ENCODE measurements around the gene CD151. TPM values are rescaled to one million over a fixed set of nuclear protein-coding genes. Genes with fewer than 3 reads are reported as not detected.
A peak's percentile ranks its signal among the peaks of the same experiment; 100 is the strongest.

CD151 gene
- 100 to 1,000 TPM; 113 to 161 (median 135) TPM for polyA plus RNA-seq (ENCODE audit: insufficient read length in 10 of 10)
- long read RNA-seq, donor 1, transcript CD151-203 (8 exons, 1,486 nt) = major isoform, 29 of 100 reads
- long read RNA-seq, donor 1, transcript CD151-202 (9 exons, 1,658 nt) = minor isoform, 28 of 100 reads
- long read RNA-seq, donor 1, partial matches to known transcripts = 36 of 100 reads
- long read RNA-seq, donor 1, other reads (novel, unspliced or antisense) = 5 of 100 reads
- long read RNA-seq, donor 2, transcript CD151-201 (9 exons, 1,545 nt) = minor isoform, 5 of 55 reads
- long read RNA-seq, donor 2, transcript CD151-203 (8 exons, 1,486 nt) = minor isoform, 22 of 55 reads
- long read RNA-seq, donor 2, transcript CD151-202 (9 exons, 1,658 nt) = major isoform, 27 of 55 reads
- long read RNA-seq, donor 2, partial matches to known transcripts = 0 of 55 reads
- long read RNA-seq, donor 2, other reads (novel, unspliced or antisense) = 0 of 55 reads
- long read RNA-seq, donor 3, partial matches to known transcripts = 0 of 1 reads
- long read RNA-seq, donor 3, other reads (novel, unspliced or antisense) = 0 of 1 reads
- long read RNA-seq, donor 4, transcript CD151-202 (9 exons, 1,658 nt) = minor isoform, 14 of 65 reads
- long read RNA-seq, donor 4, transcript CD151-203 (8 exons, 1,486 nt) = major isoform, 18 of 65 reads
- long read RNA-seq, donor 4, partial matches to known transcripts = 29 of 65 reads
- long read RNA-seq, donor 4, other reads (novel, unspliced or antisense) = 0 of 65 reads
- long read RNA-seq, donor 5, transcript CD151-203 (8 exons, 1,486 nt) = major isoform, 34 of 140 reads
- long read RNA-seq, donor 5, transcript CD151-202 (9 exons, 1,658 nt) = minor isoform, 32 of 140 reads
- long read RNA-seq, donor 5, partial matches to known transcripts = 58 of 140 reads
- long read RNA-seq, donor 5, other reads (novel, unspliced or antisense) = 8 of 140 reads
- long read RNA-seq, donor 6, transcript CD151-203 (8 exons, 1,486 nt) = minor isoform, 28 of 90 reads
- long read RNA-seq, donor 6, transcript CD151-202 (9 exons, 1,658 nt) = major isoform, 30 of 90 reads
- long read RNA-seq, donor 6, partial matches to known transcripts = 22 of 90 reads
- long read RNA-seq, donor 6, other reads (novel, unspliced or antisense) = 5 of 90 reads
- long read RNA-seq, donor 7, transcript CD151-202 (9 exons, 1,658 nt) = minor isoform, 12 of 260 reads
- long read RNA-seq, donor 7, transcript CD151-203 (8 exons, 1,486 nt) = major isoform, 19 of 260 reads
- long read RNA-seq, donor 7, partial matches to known transcripts = 17 of 260 reads
- long read RNA-seq, donor 7, other reads (novel, unspliced or antisense) = 209 of 260 reads
- long read RNA-seq, donor 8, transcript CD151-202 (9 exons, 1,658 nt) = minor isoform, 8 of 47 reads
- long read RNA-seq, donor 8, transcript CD151-203 (8 exons, 1,486 nt) = major isoform, 19 of 47 reads
- long read RNA-seq, donor 8, partial matches to known transcripts = 9 of 47 reads
- long read RNA-seq, donor 8, other reads (novel, unspliced or antisense) = 6 of 47 reads
- long read RNA-seq, donor 9, transcript CD151-203 (8 exons, 1,486 nt) = major isoform, 5 of 11 reads
- long read RNA-seq, donor 9, transcript CD151-202 (9 exons, 1,658 nt) = major isoform, 5 of 11 reads
- long read RNA-seq, donor 9, partial matches to known transcripts = 0 of 11 reads
- long read RNA-seq, donor 9, other reads (novel, unspliced or antisense) = 0 of 11 reads

GRCh38 chr11:832529-833113, at the start of gene CD151:
TSS of gene CD151 (plus strand) at chr11:832952. CDS start at chr11:836070, 3,118 bp downstream.
- peak in 1 of 3 donors; percentile 82 for DNase-seq

GRCh38 chr11:783581-784015, 49.2 kb upstream of the CD151 start:
- peak; percentile 72 to 88 (median 76) for DNase-seq

DNA sequence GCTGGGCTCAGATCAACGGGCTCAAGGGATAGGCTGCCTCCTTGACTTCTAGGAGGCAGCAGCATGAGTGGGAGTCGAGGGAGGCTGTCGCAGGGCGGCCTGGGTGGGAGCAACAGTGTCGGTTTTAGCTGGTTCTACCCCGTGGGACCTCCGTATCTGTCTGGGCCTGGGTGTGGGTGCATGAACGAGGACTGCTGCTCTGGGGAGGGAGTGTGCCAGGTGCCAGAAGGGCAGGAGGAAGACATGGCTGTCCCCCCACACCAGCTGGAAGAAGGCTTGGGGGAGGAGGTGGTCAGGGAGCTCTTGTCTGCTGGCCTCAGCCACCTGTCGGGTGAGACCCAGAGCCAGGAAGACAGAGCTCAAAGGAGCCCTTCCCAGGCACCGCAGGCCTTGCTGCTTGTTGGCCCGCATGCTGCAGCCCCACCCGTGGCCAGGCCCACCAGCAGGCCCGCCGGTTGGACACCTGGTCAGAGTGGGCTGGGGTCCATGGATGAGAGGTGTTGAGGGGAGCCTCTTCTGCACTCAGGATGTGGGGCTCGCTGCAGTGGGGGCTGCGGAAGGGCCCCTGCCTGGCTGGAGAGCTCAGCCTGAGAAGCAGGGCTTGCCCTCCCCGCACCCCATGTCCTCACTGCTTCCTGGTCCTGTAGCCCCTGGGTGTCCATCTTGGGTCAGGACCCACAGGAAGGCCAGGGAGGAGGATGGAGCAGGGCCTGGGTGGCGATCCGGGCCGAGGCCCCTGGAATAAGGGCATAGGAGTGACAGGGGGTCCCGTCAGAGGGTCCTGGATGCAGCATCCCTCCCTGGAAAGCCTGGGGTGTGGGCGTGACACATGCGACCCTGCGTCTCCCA, 46.3 kb upstream of the CD151 start:
- DNase-seq = no peak

- no peak for DNase-seq
Measured at GRCh38 chr11:787084-787675, 45.6 kb upstream of the CD151 start.

DNA sequence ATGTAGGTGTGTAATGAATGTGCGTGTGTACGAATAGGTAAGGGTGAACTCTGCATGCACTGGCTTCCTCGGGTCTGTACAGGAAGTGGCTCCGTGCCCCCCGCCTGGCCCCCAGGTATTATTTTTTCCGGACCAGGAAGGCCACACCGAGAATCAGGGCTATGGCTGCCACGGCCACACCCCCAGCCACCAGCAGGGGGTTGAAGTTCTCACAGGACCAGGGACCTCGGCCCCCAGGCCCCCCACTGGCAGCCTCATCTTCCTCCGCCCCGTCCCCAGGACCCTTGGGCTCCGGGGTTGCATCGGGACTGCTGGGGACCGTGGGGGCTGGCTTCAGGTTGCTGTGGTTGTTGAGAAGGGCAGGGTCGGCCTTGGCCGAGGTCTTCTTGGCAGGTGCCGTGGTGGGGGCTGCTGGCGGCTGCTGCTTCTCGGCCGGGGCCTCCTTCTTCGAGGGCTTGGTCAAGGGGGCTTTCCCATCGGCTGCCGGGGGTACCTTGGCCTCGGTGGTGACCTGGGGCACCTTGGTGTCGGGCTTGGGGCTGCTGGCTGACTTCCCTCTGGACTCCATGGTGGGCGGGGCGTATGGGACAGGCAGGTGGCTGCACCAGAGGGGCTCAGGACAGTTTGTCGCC, 44.6 kb upstream of the CD151 start:
- no peak for DNase-seq

- no peak for DNase-seq
Measured at GRCh38 chr11:788953-789940, 43.5 kb upstream of the CD151 start.

GRCh38 chr11:789943-790342, 42.8 kb upstream of the CD151 start, which contains the start of gene CEND1:
TSS of gene CEND1 (minus strand) at chr11:790090. CDS start at chr11:788576, 1,514 bp downstream.
- no peak for DNase-seq

GRCh38 chr11:790721-791564, 41.8 kb upstream of the CD151 start:
- no peak for DNase-seq

GRCh38 chr11:791658-792534, 40.9 kb upstream of the CD151 start:
- no peak for DNase-seq

- no peak for DNase-seq
Measured at GRCh38 chr11:792535-792821, 40.3 kb upstream of the CD151 start.

DNA sequence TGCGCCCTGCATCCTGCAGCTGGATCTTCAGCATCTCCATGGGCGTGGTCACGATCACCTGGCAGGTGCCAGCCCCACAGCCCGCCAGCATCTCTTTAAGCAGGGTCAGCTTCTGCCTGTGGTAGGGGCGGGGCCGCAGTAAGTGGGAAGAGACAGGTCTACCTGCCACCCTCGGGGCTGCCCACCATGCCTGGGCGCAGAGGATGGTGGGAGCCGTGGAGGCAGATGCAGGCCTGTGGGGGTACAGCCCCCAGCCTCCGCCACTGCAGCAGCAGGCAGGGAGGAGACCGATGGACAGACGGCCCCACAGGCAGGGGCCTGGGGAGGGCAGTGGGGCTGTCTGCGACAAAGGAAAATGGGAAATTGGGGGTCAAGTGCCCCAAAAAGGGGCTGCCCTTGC, 39.9 kb upstream of the CD151 start:
- no peak for DNase-seq

DNA sequence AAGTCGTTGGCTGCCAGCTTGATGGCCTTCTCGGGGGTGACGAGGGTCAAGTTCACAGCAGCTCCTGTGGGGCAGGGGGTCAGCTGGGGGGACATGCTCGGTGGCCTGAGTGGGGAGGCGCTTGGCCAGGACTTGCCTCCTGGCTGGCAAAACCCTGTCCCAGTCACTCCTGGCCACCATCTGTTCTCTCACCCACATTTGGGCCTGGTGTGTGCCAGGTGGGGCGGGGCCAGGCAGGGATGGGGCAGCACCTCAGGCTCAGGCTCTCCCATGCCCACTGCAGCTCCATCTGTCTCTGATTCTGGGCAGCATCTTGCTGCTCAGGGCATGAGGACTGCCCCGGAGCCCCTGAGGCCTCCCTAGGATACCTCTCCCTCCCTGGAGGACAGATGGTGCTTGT, 39.2 kb upstream of the CD151 start:
- no peak for DNase-seq

- no peak for DNase-seq
Measured at GRCh38 chr11:794013-794765, 38.6 kb upstream of the CD151 start.

- no peak for DNase-seq
Measured at GRCh38 chr11:794766-795633, 37.8 kb upstream of the CD151 start.
